ENCODE measurements around the gene FOXP2.
"Not testable (repeated sequence)": the region's sequence is repeated elsewhere in the genome, so short reads cannot be mapped to it uniquely, and the experiment has no call there.

Gene FOXP2

DNA sequence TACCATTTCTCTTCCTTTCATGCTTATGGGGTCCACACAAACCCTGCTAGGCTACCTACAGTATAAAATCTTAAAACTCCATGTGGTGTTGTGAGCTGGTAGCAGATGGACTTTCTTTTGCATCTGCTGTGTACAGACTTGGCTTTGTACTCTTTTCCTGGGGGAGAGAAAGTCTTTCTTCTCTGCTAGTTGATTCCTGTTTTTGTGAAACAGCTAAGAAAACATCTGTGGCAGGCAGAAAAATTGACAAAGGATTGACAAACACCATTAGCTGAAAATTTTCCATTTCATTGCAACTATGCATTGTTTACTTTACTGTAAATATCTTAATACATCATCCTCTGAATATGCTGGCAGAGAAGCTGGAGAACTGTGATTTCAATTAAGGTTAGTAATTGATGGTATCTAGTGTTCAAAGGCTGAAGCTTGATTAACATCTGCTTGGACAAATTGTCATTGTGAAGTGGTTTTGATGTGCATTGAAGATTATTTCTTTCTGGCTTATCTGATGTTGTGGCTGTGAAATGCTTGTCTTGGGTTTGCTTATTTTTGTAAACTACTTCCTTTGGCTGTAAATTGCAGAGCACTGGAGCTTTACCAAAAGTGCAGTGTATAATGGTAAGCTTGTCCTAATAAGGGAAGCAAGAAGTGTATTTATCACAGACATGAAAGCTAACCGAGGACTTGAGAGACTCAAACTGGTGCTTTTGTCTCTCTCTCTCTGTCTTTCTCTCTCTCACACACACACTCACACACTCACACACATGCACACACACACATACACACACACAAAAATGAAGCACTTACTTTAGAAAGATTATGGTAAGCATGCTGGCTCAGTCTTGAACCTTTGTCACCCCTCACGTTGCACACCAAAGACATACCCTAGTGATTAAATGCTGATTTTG, at the start of gene FOXP2:
FOXP2 (plus strand) TSS at position 660 of the 908 bp plus-strand sequence. CDS start 11,697 bp downstream, outside the sequence.
- H3K27ac Mint-ChIP-seq, result no peak within 1 kb of the TSS
- no peaks in the 10 kb centered on the region for H3K36me3 Mint-ChIP-seq
- no peaks in the 10 kb centered on the region for H3K4me1 Mint-ChIP-seq
- no peaks in the 10 kb centered on the region for H3K9me3 Mint-ChIP-seq
- H3K4me3 Mint-ChIP-seq, result no peak within 1 kb of the TSS
- no peak for DNase-seq (ENCODE audit: low spot score in 2 of 2)
- no peak for ATAC-seq

DNA sequence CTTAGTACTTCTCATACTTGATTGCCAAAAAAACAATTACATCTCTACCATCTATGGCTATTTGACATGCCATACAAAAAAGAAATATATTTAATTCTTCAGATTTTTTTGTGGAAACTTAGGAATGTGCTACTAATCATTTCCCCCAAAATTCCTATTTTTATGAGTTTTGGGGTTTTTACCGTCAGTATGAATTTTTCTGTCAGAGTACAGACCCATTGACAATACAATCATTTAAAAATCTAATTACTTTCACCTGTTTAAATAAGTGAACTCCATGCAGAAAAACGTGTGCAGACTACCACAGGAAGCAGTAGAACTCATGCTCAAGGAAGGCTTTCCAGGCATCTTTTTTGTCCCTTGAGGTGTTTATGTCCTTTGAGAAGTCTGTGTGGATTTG, 48.8 kb upstream of the FOXP2 start:
- ATAC-seq (no peak), DNase-seq (ENCODE audit: low spot score in 2 of 2) (no peak)
- Mint-ChIP-seq H3K4me1 (no peaks in the 10 kb centered on the region), H3K4me3 (no peak overlapping the region), H3K27ac (no peak overlapping the region), H3K9me3 (no peaks in the 10 kb centered on the region), H3K36me3 (no peaks in the 10 kb centered on the region)

DNA sequence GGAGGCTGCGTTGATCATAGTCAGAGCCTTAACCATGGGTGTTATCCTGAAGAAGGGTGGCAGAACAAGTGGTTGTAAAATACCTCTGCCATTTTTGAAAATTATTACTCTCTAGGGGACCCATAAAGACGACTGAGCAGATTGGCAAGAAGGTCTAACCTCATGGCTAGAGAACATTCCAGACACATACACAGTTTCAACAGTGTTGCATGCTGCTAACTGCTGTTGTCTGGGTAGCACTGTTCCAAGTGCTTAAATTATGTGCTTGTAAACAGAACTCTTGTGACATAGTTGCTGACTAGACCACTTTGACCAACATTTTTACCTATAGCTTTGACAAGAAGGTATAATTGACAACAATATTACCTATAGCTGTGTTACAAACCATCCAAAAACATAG, 46.1 kb upstream of the FOXP2 start:
- ATAC-seq, result no peak
- Mint-ChIP-seq H3K36me3 (no peaks in the 10 kb centered on the region), H3K4me1 (no peaks in the 10 kb centered on the region), H3K4me3 (no peak overlapping the region), H3K27ac (no peak overlapping the region), H3K9me3 (no peaks in the 10 kb centered on the region)
- no peak for DNase-seq (ENCODE audit: low spot score in 2 of 2)

DNA sequence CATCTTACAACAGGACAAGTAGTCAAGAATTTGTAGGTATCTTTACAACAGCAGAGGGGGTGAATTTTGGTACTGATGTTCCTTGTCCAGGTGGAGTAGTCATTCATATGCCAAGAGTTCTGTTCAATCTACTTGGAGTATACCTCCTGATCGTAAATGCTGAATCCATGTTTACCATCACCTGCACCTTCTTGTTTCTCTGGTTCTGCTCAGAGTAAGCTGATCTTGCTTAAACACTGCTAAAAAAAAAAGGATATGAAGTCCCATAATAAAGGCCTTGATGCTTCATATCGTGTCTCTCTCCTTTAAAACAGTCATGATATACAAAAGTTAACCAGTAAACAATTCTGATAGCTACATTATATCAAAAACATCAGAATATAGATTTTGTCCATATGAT, 45.3 kb upstream of the FOXP2 start:
- H3K9me3 Mint-ChIP-seq, result no peaks in the 10 kb centered on the region
- no peak overlapping the region for H3K27ac Mint-ChIP-seq
- ATAC-seq, result no peak
- H3K36me3 Mint-ChIP-seq, result no peaks in the 10 kb centered on the region
- no peak for DNase-seq (ENCODE audit: low spot score in 2 of 2)
- H3K4me1 Mint-ChIP-seq, result no peaks in the 10 kb centered on the region
- H3K4me3 Mint-ChIP-seq, result no peak overlapping the region

DNA sequence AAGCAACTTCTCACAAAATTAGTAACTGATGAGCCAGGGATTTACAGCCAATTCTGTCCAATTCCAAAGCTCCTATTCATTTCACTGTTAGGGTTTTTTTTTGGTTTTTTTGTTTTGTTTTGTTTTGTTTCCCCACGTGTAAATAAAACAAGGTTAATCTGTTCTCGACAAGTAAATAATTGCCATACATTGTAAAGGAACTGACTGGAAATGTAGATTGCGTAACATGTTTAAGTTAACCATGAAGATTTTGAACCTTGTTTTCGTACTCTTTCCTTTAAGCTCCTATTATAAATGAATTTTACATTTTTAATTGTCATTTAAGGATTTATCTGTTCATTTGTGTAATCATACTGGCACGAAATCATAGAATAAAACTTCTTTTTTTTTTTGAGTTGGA, 42.0 kb upstream of the FOXP2 start:
- Mint-ChIP-seq H3K36me3 (no peaks in the 10 kb centered on the region), H3K4me1 (no peaks in the 10 kb centered on the region), H3K4me3 (no peak overlapping the region), H3K27ac (no peak overlapping the region), H3K9me3 (no peaks in the 10 kb centered on the region)
- DNase-seq (ENCODE audit: low spot score in 2 of 2) (no peak), ATAC-seq (no peak)

DNA sequence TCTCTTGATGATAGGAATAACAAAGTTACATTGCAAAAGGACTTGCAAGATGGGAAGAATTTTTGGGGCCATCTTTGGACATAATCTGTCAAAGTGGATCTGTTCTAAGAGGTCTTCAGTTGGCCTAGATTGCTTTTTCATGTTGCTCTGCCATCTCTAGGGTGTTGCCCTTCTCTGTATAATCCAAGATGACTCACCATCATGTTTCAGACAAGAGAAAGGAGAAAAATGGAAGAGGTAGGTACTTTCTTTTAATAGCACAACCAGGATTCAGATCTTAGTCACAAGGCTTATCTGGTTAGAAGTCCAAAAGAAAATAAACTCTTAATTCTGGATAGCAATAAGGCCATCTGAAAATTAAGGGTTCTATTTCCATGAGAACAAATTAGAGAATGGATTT, 38.7 kb upstream of the FOXP2 start:
- DNase-seq (ENCODE audit: low spot score in 2 of 2) (no peak), ATAC-seq (no peak)
- Mint-ChIP-seq H3K36me3 (no peaks in the 10 kb centered on the region), H3K27ac (no peak overlapping the region), H3K4me1 (no peaks in the 10 kb centered on the region), H3K9me3 (no peaks in the 10 kb centered on the region), H3K4me3 (no peak overlapping the region)

DNA sequence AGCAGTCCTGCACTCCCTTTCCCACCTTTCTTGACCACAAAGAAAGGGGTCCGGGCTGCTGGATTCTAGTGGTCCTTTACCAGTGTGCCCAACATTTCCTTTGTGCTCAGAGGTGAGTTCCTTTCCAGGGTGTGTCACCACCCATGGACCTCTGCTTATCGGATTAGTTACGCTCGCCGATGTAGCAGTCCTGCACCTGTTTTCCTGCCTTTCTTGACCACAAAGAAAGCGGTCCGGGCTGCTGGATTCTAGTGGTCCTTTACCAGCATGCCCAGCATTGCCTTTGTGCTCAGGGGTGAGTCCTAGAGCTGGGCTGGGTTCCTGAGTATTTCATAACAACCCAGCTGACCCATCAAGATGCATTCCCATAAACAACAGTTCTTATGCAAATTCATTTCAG, 30.7 kb upstream of the FOXP2 start:
- not testable (repeated sequence) for H3K4me3 Mint-ChIP-seq; H3K36me3 Mint-ChIP-seq; H3K27ac Mint-ChIP-seq; H3K4me1 Mint-ChIP-seq; H3K9me3 Mint-ChIP-seq; DNase-seq (ENCODE audit: low spot score in 2 of 2); ATAC-seq

DNA sequence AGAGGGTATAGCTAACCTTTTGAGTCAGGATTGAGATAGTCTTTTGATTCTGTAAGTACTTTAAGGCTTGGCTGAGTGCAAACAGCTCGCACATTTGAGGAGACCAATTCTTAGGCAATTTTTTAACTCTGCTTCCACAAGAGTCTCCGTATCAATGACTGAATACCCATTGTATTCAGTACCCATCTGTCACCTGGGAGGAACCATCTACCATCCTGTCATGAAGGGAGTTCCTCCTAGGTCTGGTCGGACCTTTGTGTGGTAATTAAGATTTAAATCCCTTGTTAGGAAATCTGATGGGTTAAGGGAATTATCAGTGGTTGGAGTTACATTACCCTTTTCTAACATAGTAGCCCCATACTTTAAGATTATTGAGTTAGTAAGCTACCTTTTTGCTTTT, 30.3 kb upstream of the FOXP2 start:
- H3K9me3 Mint-ChIP-seq; DNase-seq (ENCODE audit: low spot score in 2 of 2); H3K4me3 Mint-ChIP-seq; ATAC-seq; H3K36me3 Mint-ChIP-seq; H3K4me1 Mint-ChIP-seq; H3K27ac Mint-ChIP-seq: not testable (repeated sequence)

DNA sequence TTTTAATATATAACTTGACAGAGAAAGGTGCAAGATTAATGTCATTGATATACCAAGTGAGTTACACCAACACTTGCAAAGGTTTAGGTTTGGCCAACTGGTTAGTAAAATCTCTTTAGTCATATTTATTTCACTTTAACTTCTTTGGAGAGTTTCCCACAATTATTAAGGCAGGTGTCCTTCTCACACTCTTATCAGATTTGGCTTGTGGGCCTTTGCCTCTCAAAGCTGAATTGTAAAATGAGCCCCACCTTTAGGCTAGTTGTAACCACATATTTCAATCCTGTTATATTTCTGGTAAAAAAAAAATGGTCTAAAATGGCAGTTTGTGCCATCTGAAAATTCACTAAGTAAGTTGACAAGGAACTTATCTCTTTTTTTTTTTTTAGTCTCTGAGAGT, 26.6 kb upstream of the FOXP2 start:
- H3K27ac Mint-ChIP-seq, result no peak overlapping the region
- H3K9me3 Mint-ChIP-seq, result no peaks in the 10 kb centered on the region
- no peaks in the 10 kb centered on the region for H3K36me3 Mint-ChIP-seq
- DNase-seq (ENCODE audit: low spot score in 2 of 2) (no peak), ATAC-seq (no peak)
- H3K4me3 Mint-ChIP-seq, result no peak overlapping the region
- H3K4me1 Mint-ChIP-seq, result no peaks in the 10 kb centered on the region

DNA sequence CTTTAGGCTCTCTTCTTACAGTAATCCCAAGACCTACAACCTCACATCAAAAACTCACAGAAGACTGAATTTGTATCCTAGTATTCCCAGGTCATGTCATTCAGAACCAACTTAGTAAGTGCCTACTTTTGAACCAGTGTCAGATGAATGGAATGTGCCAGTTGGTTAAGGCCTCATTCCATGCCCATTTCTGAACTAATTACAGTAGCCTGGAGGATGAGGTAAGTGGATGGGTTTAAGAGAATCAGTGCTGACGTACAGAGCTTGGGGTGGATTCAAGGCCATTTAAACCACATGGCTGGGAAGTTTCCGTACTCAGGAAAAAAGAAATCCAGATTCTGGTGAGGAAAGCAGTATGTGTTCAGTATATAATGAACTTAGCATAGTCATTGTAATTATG, 21.9 kb upstream of the FOXP2 start:
- Mint-ChIP-seq H3K4me1 (no peaks in the 10 kb centered on the region), H3K36me3 (no peaks in the 10 kb centered on the region), H3K9me3 (no peaks in the 10 kb centered on the region), H3K4me3 (no peak overlapping the region), H3K27ac (no peak overlapping the region)
- DNase-seq (ENCODE audit: low spot score in 2 of 2), result no peak
- ATAC-seq, result no peak

DNA sequence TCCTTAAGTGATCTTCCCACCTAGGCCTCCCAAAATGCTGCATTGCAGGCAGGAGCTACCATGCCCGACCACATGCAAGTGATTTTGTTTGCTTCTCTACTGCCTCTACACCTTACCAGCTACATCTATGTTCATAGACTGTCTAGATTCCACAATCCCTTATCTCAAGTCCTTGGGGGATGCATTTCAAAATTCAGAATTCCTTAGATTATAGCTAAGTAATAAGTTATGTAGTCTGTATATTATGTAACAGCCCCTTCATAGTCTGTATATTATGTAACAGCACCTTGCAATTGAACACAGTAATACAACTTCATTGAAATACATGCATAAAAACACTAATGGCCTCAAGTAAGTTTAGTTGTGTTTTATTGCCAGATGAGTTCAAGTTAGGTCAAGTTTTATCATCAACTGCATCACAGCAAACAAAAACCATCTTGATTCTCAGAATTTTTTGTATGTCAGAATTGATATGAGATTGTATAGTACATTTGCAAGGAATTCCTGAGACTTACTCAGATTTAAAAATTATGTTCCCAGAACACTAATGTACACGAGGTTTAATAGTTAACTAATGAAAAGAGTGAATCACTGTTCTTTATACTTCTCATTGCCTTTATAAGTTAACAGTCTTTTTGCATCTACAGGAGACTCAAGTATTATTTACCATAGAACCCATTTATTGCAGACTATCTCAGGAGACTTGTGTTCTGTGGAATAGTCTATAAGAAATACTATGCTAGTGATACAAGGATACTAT, 11.6 kb upstream of the FOXP2 start:
- ATAC-seq (no peak), DNase-seq (ENCODE audit: low spot score in 2 of 2) (no peak)
- Mint-ChIP-seq H3K9me3 (no peaks in the 10 kb centered on the region), H3K27ac (no peak overlapping the region), H3K4me3 (no peak overlapping the region), H3K36me3 (no peaks in the 10 kb centered on the region), H3K4me1 (no peaks in the 10 kb centered on the region)

DNA sequence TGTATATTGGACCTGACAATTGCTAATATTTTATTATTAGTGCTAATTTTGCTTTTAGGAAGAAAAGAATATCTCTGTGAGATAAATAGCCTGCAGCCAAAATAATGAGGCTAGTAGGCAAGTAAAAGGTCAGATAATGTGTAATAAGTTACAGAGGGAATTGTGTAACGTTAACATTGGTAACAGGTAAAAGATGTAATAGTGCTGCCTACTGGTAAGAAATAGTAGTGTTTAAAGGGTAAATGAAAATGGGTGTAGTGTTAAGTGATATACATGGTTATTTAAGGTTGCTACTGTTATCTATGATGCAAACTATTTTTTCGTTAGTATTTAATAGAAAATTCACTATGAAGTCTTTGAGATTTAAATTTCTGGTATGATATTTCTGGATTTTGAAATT, 9.2 kb upstream of the FOXP2 start:
- Mint-ChIP-seq H3K9me3 (no peaks in the 10 kb centered on the region), H3K4me1 (no peaks in the 10 kb centered on the region)

DNA sequence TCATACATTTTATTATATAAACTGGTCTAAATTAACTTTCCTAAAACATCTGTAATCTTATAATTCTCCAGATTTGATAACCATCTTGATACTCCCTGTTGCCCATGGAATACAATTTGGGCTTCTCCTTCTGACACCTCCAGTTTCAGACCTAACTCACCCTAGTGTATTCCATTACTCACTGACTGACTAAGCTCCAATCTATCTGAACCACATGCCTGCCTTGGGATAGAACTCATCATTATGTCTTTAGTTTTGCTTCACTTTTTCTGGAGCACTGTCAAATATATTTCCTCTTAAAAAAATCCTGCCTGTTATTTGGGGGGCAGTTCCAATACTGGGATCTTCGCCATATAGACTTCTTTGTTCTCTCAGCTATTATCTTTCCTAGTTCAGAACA, 4.9 kb upstream of the FOXP2 start:
- Mint-ChIP-seq H3K36me3 (no peaks in the 10 kb centered on the region), H3K4me1 (no peaks in the 10 kb centered on the region), H3K9me3 (no peaks in the 10 kb centered on the region), H3K4me3 (no peak overlapping the region), H3K27ac (no peak overlapping the region)
- DNase-seq (ENCODE audit: low spot score in 2 of 2) (no peak), ATAC-seq (no peak)

More for the DNA sequence above, 9.2 kb upstream of the FOXP2 start:
- no peak overlapping the region for H3K4me3 Mint-ChIP-seq
- ATAC-seq (no peak), DNase-seq (ENCODE audit: low spot score in 2 of 2) (no peak)
- H3K27ac Mint-ChIP-seq, result no peak overlapping the region
- no peaks in the 10 kb centered on the region for H3K36me3 Mint-ChIP-seq

DNA sequence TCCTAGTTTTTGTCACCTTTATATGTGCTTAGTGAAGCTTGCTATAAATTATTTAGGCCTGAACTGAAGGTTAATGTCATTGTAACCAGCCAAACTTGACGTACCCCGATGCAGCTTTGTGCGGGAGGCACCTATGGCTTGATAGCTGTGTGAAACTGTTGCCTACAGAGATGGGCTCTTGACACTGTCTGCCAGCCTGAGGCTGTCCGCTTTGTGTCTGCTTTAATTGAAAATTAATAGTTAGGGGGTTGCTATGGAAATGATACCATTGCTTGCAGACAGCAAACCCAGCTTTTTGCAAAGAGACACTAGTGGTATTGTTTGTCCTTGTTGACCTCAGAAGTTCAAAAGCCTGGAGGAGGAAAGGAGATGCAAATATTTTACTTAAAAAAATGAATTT, 2.1 kb upstream of the FOXP2 start:
- Mint-ChIP-seq H3K36me3 (no peaks in the 10 kb centered on the region), H3K9me3 (no peaks in the 10 kb centered on the region), H3K4me1 (no peaks in the 10 kb centered on the region), H3K4me3 (no peak overlapping the region), H3K27ac (no peak overlapping the region)
- DNase-seq (ENCODE audit: low spot score in 2 of 2) (no peak), ATAC-seq (no peak)

DNA sequence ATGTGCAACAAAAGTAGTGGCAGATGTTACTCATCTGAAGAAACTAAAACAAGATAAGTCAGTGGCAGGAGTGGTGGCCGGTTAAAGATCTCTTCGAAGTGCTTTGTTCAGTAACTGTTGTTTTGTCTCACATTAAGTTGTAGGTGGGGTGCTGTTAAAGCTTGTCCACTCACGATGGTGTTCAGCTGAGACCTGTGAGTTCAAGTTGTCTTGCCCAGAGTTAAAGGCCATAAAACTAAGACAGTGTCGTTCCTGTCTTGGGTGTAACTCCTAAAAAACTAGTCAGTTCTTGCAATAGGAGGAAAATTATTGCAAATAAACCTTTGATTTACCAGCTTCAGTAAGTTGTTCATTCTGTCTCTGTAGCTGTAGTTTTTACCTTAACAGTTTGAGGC, 857 bp upstream of the FOXP2 start:
- no peaks in the 10 kb centered on the region for H3K9me3 Mint-ChIP-seq
- no peak for ATAC-seq
- no peaks in the 10 kb centered on the region for H3K4me1 Mint-ChIP-seq
- H3K27ac Mint-ChIP-seq, result no peak overlapping the region
- H3K36me3 Mint-ChIP-seq, result no peaks in the 10 kb centered on the region
- no peak overlapping the region for H3K4me3 Mint-ChIP-seq
- DNase-seq (ENCODE audit: low spot score in 2 of 2), result no peak

Measured in stimulated activated effector memory CD8-positive, alpha-beta T cell treated with anti-CD3 and anti-CD28 coated beads, Interleukin-12 subunit alpha, Interleukin-12 subunit beta, amount 100 ng/mL, for 72 hours (primary cell).